ENCODE results near the gene BDKRB2.

BDKRB2 gene

DNA sequence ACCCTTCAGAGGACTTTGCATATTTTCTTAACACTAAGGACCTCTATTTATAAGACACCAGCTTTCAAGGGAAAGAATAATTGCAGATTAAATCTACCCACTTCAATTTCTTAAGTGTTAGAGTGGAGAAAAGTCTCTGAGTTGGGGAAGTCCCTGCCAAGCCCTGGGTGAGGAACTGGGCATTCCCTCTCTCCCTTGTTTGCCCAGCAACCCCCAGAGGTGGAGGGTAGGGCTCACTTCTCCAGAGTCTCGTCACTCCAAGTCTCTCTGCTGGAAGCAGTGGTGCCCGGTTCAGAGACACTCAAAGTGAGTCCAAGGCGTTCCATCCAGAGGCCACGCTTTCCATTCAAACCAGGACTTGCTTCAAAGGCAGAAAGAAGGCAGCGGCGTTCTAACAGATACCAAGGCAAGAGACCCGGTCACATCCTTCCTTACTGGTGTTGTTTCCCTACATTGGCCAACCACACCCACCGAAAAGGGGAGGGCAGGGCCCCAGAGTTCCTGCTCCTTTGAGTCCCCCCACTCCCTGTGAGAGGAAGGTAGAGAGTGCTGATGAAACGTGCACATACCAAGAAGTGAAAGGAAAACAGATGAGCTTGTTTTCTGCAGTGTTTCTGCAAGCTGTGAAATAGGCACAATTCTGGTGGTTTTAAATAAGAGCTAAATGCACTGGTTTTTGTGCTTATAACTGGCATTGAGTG, 6.1 kb upstream of the BDKRB2 start:
- peak; percentile 1 for DNase-seq

DNA sequence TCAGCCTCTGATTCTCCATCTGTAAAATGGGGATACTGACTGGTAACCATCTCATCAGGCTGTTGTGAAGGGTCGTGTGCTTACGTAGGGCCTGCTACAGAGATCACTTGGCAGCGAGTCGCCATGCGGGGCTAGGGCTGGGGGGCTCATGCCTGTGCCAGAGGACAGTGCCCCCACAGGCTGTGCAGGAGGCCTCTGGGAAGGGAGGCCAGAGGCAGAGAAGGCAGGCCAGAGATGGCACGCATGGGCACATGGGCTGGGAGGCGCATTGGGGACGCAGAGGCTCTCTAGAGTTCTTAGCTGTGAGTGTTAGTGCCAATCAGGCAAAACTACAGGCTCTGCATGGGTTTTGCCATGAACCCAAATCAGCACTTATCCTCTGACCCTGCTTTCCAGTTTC, 3.5 kb upstream of the BDKRB2 start:
- DNase-seq: no peak

DNA sequence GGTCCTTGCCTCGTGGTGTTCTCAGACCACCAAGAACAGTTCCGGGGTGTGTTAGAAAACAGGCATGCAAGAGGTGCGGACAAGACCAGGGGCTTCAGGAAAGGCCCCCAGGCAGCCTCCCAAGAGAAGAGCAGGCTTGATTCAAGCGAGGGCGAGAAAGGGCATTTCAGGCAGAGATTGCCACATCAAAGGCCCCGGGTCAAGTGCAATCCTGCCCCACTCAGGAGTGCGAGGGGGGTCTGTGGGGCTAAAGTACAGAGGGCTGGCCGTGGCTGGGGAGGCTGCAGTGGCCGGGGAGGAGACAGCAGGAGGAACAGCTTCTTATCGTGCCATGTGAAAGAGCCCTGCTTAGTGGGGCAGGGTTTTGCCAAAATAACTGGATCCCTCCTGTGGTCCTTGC, 2.7 kb upstream of the BDKRB2 start:
- DNase-seq: no peak

DNA sequence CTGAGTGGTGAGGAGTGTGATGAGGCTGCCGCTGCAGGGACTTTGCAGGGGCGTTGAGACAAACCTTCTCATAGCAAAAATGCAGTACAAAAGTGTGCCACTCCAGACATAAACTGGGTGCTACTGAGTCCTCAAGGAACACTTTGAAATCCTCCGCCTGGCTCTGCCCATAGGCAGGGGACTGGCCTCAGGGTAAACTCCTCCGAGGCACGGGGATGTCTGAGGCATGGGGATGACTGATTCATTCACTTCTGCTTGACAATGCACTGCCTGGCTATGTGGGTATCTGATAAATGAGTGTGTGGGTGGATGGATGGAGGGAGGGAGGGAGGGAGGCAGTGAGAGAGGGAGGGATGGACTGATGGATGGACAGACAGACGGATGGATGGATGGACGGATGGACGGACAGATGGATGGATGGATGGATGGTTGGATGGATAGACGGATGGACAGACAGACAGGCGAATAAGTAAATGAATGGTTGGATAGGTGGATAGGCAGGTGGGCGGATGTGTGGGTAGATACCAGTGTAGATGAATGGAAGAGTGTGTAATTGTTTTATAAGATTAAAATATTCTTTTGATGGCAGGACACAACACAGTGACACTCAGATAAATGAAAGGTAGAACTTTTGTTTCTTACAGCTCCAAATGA, 2.1 kb upstream of the BDKRB2 start:
- no peak for DNase-seq

DNA sequence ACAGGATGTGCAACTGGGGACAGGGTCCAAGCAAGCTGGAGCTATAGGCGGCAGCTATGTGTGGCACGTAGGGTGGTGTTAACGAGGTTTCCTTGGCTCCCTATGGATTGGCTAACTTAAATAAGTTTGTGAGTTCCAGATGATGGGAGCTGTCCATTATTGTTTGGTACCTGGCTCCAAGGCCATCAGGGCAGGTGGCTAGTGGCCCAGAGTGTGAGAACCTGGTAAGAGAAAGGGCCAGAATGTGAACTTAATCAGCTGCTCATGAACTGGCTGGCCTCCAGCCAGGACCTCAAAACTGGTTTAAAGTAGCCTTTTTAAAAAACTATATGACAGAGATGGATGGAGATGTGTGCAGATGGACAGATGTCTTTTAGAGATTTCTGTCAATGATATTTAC, 1.5 kb upstream of the BDKRB2 start:
- no peak for DNase-seq

DNA sequence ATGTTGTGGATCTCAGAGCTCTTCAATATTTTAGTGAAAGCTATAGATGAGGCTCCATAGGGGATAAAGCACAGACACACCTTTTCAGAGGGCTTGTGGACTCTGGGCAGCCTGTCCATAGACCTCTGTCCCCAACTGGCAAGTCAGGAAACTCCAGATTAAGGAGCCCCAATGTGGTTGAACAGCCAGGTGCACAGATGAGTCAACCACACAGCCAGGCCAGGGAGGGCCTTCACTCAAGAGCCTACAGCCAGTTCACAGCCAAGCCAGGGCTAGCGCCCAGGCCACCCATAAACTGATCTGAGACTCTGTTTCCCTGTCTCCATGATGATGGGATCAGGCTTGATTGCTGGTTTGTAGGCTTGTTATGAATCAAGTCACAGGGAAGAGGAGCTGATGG, 1.0 kb upstream of the BDKRB2 start:
- DNase-seq: no peak

DNA sequence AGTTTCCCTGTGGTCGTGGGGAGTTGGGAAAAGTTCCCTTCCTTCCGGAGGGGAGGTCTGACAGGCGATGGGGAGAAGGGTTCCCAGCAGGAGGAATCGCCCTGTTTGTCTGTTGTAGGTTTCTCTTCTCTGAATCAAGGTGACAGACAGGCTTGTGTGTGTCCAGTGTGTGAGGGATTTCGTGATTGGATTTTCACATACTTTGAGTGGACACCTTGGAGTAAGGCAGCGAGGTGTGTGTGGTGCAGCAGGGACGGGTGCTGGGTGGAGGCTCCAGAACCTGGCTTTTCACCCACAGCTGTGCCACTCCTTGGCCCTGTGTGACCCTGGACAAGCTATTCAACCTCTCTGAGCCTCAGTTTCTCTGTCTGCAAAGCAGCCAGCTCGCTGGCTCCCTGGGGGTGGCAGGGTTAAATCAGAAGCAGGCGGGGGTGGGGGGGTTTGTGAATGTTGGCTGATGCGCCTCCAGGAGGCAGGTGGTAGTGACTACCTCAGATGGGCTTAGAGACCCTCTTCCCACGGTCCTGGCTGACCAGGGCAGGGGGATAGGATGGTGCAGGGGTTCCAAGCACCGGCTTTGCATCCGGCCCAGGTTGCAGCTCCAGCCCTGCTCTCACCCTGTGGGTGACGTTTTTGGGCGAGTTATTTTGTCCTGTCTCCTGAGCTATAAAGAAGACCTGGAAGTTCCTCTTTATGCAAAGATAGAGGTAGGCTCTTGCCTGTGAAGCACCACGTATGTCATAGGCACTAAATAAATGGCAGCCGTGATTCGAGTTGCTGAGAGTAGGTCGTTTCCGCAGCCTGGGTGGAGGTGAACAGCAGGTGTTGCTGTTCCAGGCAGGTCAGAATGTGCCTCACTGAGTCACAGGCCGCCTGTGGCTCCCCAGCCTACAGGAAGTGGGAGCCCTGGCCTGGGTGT, 679 bp downstream of the BDKRB2 start:
- no peak for DNase-seq

DNA sequence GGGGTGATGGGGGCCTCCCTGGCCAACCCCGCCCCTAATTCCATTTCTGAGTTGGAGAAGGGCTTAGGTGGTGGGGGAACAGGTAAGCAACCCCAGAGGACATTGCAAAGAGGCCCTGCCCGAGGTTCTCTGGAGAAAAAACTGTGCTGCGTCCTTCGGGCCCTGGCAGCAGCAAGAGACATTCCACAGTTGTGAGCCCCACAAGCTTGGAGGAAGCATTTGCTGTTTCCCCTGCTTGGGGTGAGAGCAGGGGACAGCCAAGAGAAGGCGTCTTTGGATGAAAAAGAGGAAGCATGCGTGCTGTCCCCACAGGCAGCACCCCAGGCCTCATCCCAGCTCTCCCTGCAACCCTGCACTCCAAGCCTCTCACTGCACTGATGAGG, 1.3 kb downstream of the BDKRB2 start:
- DNase-seq: no peak

DNA sequence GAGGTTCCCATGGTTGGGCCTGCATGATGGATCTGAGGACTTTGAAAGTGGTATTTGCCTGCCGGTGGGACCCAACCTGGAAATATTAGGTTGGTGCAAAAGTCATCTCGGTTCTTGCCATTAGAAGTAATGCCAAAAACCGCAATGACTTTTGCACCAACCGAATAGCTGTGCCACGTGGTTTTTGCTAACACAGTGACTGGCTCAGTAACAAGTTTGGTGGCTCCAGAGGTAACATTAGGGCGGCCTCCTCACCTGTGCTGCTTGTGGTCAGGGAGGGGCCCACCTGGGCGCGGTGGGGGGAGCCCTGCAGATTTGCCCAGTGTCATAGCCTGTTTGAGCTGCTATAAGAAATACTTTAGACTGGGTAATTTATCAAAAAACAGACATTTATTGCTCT, 1.8 kb downstream of the BDKRB2 start:
- DNase-seq: peak; percentile 3

DNA sequence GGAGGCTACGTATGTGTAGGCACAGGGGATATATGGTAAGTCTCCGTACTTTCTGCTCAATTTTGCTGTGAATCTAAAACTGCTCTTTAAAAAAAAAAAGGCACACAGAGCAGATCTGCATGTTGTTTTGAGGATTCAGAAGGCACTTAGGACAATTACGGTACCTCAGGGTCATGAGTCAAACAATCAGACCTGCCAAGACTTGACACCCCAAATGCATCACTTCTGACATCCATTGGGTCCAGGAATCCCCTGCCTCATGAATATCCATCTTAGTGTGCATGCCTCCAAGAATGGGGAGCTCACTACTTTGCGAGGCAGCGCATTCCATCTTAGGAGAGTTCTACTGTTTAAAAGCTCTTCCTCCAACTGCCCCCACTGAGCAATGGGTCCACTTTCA, 3.0 kb downstream of the BDKRB2 start:
- no peak for DNase-seq

DNA sequence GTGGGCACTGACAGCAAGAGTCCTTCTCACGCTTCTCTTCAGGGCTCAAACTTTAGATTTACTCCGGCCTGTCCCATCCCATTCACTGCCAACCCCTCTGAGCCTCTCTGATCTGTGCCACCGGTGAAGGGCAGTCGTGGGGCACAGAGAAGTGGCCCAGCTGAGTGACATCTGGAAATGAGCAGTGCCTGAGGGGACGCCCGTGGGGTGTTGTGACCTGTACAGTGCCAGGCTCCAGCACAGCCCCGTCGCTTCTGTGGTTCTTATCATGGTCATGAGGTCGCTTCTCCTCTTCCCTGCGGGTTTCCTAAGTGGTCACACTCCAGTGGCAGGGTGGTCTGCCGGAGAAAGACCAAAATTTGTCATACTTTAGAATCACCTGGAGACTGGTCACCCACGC, 4.1 kb downstream of the BDKRB2 start:
- DNase-seq: no peak

DNA sequence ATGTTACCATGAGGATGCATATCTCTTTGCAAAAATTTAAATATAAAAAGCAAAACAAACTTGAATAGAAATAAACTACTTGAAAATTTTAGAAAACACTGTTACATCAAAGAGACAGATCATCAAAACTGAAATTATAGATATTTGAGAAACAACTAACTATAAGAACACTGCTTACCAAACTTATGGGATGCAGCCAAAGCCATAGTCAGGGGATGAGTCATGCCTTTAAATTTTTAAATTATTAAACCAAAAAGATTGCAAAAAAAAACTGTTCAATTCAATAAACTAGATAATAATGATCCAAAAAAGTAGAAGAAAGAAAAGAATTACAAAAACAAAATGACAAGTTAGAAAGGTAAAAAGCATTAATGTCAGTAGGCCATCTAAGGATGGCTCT, 7.5 kb downstream of the BDKRB2 start:
- no peak for DNase-seq

DNA sequence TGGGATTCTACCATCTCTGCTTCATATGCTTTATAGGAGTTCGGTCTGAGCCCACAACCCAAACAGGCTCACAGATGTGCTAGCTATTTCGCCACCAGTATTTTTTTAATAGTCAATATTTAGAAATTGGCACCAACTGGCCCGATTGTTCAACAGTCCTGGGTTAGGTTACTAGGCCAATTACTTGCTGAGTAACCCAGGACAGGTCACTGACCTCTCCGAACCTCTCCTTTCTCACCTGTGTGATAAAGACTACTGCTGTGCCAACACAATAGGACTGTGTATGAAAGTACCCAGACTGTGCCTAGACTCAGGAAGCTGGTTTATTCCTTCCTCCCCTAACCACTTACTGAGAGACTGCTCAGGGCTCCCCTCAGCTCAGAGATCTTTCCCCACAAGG, 8.3 kb downstream of the BDKRB2 start:
- DNase-seq: no peak

DNA sequence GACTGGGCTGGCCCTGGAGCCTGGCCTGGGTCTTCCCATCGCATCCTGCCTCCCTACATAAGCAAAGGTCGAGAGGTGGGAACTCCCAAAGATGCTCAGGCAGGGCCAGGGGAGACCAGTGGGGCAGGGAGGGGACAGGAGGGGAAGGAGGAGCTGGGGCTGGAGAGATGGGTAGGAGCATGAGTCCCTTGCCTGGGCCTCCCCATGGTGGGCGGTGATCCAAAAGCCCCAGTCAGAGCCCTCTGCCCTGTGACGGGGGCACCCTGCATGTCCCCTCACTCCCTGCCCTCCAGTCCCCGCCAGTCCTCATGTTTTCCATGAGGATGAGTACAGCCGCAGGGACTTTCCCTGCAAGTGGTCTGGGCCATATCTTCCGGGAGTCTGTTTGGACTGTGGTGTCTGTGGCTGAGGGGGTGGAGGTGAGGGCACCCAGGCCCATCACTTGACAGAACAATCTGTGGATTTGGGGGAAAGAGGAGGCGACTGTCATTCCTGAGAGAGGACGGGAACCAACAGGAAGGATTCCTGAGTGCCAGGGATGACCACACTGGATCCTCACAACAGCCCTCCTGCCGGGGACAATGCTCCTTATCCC, 9.3 kb downstream of the BDKRB2 start:
- no peak for DNase-seq

DNA sequence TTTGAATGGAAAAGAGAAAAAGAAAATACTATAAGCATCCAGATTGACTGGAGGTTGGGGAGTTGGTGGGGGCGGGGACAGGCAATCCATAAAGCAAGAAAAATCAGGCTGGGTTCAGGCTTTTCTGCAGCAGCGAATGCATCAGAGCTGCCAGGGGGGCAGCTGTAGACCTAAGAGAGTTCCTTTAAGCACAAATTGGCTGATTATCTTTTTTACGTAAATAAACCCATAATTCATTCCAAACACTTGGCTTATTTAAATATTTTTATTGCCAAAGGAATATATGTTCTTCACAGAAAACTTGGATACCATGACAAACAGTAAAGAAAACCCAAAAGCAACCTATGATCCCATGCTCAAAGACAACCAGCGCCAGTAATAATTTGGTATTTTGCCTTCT, 10.2 kb downstream of the BDKRB2 start:
- DNase-seq: no peak

DNA sequence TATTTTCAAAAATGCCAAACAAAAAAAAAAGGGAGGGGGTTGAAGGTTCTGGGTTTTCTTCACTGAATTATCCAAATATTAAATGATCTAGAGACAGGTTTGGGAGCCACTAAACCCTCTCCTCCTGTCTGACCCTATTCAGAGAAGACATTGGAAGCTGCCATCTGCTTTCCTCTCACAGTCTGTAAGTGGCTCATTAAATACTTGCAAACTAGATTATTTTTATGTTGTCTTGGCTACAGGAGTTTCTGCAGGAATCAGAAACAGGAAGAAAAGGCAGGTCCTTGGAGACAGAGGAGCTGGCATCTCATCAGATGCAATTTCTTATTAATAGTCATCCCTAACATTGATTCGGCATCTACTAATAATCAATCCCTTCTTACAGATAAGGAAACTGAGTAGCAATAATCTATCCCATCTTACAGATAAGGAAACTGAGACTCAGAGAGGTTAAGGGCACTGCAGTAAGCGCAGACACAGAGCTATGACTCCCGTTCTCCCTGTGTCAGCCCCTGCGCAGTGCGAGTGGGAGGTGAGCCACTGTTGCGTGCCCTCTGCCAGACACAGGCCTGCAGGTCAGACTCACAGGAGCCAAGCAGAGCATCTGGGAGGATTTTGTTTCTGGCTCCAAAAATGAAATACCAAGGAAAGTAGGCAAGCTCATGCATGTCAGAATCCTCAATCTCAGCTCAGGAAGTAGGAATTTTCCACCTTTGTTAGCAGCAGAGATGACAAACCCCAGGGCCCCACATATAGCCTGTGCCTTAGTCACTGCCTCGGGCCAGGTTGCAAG, 11.0 kb downstream of the BDKRB2 start:
- DNase-seq: no peak

DNA sequence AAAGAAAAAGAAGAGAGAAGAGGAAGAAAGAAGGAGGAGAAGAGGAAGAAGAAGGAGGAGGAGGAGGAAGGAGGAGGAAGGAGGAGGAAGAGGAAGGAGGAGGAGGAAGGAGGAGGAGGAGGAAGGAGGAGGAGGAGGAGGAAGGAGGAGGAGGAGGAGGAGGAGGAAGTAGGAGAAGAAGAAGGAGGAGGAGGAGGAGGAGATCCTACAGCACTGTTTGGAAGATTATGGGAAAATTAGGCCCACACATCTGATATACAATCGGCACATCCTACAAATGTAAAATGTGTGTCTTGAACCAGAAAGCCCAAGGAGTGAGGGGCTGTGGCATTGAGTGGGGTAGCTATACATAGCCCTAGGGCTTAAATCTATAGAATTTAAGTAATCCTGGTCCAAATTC, 12.0 kb downstream of the BDKRB2 start:
- no peak for DNase-seq

DNA sequence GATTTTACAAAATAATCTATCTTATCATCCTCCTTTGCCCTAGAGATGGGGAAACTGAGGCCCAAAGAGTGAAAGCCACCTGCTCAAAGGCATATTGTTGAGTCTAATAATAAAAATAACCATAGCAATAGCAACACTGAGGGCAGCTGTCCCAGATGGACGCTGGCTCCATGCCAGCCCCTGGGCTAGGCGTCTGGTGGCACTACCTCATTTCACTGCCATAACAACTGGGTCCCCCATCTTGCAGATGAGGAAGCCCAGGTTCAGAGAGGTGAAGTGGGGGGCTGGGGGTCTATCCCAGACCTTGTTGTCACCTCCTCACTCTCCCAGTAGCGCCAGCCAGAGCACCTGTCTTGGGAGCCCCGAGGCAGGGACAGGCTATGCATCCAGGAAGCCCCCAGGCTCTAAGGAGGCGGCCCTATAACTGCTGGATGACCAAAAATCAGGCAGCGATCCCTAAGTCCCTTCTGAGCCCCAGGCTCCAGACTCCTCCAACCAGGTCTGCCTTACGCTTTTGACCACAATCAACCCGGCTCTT, 12.8 kb downstream of the BDKRB2 start:
- DNase-seq: no peak

DNA sequence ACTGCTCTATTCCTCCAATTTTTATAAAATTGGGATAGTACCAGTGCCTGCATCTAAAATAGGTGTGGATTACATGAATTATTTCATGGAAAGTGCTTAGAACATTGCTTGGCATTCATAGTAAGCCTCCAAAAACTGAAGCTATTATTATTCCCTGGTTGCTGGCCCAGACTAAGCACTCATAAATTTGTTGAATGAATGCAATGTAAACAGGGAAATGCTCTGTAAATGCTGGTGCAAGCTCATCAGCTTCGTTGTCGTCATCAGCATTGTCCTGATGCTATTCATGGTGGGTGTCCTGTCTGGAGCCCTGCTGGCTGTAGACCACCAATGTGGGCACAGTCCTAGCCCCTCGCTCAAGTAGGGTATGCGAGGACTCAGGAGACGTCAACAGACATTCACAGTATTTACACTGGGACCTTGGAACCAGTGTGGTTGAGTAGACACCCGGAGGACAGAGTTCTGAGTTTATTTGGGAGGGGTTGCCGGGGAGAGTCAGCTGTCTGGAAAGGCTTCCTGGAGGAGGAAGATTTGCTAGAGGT, 16.5 kb downstream of the BDKRB2 start:
- no peak for DNase-seq

DNA sequence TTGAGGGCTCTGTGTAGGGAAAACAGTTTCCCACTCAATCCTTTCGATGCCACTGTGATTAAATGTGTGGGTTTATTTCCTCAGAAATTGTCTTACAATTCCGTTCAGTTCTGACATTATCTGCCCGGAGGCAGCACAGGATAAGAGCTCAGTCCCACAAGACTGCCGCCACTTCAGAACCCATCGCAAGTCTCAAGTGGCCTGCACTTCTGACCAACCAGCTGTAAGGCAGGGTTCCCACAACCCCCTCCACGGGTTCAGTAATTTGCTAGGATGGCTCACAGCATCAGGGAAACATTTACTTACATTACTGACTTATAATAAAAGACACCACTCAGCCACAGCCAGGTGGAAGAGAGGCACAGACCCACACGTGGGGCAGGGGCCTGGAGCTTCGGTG, 17.2 kb downstream of the BDKRB2 start:
- DNase-seq: no peak

DNA sequence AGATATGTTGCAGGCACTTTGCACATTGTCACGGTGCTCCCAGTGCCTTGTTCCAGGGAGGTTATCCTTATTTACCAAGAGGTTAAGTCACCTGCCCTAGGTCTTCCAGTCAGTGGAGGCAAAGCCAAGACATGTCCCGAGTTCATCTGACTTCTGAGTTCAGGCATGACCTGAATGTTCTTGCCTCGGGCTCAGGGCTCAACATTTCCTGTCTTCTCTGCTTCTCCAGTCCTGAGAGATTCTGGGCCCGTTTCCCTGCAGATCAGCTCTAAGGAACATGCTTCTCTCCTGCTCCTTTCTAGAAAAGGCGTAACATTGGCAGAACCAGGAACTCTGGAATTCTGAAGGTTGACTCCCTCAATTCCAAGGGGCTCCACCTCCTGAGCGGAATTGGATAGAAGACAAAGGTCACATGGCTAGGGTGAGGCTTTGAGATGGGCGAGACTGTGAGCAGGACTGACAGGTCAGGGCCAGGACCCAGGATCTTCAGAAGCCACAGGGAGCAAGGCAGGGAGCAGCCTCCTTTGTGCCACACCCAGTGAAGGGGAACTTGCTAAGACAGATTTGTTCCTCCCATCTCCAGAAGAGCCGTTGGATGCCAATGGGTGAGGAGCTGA, 19.9 kb downstream of the BDKRB2 start:
- no peak for DNase-seq

DNA sequence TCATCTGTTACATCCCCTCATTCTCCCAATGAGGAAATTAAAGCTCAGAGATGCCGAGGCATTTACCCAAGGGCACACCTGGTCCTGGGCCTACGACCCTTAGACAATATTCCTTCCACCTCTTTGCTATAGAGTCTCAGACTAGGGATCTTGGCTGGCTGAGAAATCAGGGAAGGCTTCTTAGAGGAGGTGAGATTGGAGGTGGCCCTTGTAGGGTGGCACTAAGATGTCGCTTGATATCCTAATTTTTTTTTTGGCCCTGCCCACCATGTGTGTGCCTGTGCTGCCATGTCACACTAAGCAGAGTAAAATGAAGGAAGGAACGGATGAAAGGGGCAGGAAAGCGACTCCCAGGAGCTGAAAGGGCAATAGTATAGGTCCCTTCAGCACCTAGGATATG, 20.6 kb downstream of the BDKRB2 start:
- no peak for DNase-seq

Measured in OCI-M1 (cell line).